GM19397 (cell line): ENCODE results near the gene GPANK1.

Experiments used
- ATAC-seq: cut with Tn5 transposase; IDR thresholded peaks from one replicate; pipeline ENCODE4 v1.9.1; 2021; ENCODE audit warnings: mild to moderate bottlenecking, moderate library complexity; ENCODE audit not compliant: unreplicated experiment

Gene GPANK1

DNA sequence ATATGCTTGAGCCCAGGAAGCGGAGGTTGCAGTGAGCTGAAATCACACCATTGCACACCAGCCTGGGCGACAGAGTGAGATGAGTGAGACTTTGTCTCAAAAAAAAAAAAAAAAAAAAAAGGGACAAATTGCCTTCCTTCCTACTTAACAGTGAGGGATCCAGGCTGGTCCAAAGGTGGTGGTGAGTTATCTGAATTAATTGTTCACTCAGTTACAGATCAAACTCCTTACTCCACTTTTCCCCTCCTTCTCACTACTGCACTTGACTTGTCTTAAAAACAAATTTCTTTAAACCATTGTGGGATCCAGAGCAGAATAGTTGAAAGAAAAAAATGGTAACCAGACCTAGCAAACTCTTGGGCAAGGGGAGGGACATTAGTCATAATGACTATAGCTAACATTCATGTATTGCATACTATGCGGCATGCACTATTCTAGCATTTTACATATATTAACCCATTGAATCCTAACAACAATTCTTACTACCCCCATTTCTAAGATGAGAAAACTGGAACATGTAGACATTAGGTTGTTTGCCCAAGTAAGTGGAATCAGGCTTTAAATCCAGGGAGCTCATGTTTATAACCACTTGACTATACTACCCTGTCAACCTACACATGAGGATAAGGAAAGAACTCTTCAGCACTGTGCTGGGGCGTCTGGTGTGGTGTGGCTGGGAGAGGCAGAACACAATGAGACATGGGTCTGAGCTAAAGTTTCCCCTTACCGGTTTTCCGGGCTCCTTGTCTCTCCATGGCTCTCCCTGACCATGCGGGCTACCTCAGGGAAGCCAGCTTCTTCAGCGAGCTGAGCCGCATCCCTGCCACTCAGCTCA lies 1.5 kb downstream of the GPANK1 start:
- no peak for ATAC-seq

DNA sequence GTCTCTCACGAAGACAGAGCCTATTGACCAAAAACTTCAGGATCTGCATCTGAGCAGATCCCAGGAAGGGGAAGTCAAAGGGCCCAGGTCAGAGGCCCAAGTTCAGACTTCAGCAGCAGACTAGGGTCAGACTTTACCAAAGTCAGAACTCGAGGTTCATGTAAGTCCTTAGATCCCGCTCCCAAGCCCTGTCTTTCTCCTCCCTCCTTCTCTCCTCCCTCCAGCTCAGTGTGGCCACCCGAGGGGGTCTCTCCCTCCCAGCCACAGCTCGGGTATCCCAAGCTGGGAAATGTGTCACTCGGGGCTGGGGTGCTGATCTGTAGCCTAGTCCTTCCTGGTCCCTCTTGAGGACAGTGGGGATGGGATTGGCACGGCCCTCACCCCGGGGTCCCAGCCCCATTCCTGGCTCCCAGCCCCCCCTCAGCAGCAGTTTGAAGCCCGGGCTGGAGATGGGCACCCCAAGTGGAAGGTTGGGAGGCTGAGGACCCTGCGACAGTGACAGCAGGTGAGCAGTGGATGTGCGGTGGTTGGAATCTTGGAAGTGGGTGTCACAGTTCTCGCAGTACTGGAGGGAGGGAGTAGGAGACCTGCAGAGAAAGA lies 2.6 kb downstream of the GPANK1 start:
- ATAC-seq, result no peak

DNA sequence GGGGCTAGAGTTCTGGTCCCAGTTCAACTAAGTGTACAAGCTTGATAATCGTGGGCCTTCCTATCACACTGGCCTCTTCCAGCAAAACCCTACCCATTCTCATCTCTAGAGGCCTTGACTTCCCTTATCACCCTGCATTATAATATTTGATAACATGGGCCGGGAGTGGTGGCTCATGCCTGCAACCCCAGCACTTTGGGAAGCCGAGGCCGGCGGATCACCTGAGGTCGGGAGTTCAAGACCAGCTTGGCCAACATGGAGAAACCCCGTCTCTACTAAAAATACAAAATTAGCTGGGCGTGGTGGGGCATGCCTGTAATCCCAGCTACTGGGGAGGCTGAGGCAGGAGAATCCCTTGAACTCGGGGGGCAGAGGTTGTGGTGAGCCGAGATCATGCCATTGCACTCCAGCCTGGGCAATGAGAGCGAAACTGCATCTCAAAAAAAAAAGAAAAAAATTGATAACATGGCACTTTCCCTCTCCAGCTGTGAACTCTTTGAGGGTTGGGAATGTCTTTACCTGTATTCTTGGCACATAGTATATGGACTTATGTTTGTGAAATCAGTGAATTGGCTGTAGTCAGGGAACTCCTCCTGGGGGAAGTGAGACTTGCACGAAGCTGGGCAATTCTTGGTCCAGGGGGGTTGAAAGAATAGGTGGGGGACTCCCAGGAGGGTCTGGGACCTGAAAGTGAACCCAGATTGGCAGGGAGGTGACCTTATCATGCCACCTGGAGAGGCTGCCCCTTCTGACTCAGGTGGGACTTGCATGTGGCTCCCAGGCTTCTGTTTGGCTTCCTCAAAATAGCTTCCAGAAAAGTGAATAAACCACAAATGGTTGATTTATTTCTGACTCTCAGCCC lies 3.3 kb downstream of the GPANK1 start:
- no peak for ATAC-seq

DNA sequence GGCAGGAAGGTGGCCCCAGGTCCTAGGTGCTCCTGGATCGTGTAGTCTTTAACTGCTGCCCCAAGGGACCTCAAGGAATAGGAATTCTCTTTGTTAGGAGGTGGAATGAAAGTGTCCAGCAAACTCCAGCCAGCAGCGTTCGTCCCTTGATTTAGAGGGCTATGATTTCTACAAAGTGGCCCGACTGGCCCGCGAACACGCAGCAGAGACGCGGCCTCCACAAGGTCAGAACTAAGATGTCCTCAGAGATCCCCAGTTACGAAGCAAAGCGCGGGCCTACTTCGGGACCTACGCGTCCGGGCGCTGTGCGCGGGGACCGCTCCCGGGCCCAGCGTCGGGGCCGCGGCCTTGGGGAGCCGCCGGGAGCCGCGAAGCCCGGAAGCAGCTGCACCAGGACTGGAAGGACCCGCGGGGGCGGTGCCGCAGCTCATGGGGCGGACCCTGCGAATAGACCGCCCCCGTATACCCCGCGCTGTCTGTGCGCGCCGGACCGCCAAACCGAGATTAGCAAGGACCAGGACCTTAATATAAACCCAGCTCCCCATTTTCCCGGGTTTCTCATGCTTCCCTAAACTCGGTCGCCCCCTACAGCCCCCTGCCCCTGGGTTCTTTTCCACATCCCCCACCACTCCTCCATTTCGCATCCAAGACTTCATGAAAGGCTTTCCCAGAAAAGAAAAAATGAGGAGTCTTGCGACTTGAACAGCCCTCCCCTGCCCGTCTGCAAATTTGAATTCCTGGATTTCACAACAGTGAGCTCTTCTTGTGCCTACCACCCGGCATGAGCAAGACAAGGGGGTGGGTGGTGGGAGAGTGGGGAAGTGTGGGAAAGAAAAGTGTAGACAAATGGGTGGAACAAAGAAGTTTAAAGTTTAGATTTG lies 4.2 kb downstream of the GPANK1 start, which contains the start of gene C6orf47:
TSS of gene C6orf47 (minus strand) at position 398 of the 881 bp plus-strand sequence. CDS start 831 bp downstream, outside the sequence.
- ATAC-seq, result peak; percentile 50

DNA sequence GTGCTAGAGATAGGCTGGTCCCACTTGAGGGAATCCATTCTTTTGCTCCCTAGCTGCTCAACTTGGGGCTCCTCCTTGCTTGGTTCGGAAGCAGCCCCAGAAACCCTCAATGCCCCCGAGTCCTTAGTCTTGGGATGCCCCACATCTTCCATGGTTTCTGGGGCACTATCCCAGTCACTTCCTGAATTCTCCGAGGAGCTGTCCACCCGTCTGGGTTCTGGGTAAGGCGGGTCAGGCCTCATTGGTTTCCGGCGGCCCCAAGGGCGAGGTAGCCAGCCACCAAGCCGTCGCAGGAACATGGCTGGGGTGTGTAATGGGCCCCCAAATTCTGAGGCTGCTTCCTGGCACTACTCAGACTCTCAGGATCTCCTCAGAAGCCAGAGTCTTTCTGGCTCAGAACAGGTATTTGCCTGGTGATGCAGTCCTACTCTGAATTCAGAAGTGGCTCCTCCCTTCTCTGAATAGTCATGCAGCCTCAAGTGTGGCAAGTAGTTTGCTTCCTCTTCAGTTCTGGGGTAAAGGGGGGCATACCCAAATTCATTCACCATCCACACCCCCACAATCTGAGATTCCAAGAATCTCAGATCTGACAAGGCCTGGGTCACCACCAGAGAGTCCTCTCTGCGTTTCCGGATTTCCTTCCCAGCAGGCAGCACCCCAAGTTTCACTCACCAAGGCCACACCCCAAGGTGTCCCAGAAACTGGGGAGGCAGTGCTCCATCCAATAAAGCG lies 5.0 kb downstream of the GPANK1 start:
- ATAC-seq, result no peak

DNA sequence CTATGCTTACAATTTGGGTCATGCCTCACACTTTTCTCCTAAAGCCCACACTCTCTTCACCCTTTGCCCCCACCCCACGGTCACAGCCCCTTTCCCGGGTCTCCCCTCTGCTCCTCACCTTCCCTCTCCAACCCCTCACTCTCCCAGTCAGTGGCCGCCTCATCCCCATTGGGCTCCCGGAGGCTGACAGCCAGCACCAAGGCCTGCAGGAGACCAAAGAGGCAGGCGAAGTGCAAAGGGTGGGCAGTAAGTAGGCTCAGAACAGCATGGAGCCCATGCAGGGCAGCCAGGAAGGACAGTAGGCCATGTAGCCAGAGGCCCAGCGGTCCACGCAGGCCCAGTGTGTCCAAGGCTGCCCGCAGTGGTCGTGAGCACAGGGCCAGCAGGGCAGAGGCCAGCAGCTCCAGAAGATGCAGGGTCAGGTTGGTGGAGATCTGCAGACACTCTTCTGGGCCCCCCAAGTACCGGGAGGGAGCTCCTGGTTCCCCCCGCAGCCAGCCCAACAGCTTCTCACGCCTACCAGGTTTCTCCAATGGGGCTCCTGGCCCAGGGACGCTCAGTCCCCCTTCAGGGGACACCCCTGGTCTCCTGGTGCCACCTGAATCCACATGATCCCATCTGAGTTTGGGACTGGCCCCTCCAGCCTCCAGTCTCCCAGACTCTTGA lies 5.7 kb downstream of the GPANK1 start:
- ATAC-seq, result no peak

DNA sequence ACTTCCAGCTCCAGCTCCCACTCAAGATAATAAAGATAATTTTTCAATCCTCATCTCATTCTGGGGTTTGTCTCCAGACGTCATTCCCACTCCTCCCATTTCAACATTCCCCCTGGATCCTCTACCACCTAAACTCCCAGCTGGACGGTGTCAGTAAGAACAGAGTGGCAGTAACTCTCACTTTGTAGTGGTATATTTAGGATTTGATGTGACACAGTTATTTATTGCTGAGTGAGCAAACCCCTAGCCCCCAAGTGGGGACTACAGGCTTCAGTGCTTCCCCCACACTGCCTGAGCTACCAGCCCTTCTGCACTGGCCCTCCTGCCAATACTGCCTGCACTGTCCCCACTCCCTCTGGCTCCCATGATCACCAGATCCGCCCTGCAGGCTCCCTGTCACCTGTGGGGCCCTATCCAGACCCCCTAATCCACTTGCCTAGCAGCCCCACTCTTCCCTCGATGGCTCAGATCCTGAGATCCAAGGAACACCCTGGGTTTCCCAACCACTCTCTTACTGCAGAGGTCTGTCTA lies 6.6 kb downstream of the GPANK1 start:
- no peak for ATAC-seq

DNA sequence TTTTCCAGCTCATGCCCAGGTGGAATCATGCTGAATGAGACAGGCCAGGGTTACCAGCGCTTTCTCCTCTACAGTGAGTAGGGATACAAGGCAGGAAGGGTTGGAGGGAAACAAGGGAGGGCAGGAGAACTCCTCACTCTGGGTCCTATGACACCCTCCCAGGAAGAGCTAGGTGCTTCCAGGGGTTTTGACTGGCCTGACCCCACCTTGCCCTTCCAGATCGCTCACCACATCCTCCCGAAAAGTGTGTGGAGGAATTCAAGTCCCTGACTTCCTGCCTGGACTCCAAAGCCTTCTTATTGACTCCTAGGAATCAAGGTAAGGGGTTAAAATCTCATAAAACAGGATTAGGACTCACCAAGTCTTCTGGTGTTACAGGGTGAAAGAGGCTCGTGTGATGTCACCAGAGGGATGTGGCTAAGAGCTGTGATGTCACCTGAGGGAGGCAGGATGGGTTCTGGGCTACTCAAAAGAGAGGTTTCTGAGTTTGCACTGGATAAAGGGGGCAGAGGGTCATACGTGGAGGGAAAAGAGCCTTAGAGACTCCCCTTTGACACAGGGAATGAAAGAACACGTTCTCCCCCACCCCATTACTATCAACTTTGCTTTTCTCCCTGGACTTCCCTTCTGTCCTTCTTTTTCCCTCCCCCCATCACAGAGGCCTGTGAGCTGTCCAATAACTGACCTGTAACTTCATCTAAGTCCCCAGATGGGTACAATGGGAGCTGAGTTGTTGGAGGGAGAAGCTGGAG lies 7.2 kb downstream of the GPANK1 start:
- no peak for ATAC-seq

DNA sequence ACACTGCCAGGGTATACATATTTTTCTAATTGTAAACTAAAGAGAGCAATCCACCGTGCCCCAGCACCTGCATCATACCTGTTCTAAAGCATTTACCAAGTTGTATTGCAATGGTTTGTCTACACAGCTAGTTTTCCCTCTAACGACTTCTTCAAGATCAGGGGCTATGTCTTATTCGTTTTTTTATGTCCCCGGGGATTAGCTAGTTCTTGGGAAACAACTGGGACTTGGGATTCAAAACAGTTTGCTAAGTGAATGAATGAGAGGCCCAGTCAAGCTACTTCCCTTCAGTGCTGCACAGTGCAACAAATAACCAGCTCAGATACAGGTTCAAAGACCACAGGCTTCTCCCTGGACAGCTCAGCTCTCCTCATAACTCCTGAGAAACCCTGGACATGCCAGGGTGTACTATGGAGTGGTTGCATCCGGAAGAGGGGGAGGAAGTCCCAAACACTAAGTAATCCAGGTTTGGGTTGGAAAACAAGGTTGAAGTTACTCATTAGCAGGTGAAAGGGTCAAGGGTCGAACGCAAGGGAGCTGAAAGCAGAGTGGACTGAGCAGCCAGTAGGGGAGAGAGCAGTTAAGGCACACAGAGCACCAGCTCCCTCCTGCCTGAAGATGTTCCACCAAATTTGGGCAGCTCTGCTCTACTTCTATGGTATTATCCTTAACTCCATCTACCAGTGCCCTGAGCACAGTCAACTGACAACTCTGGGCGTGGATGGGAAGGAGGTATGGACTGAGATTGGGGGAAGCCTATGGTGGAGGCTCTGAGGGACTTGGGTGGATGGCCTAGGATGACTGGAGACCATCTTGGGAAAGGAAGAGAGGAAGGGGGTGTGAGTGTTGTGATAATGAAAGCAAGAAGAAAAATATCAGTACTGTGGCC lies 9.2 kb downstream of the GPANK1 start, which contains the start of gene APOM:
TSS of gene APOM (plus strand) at position 546 of the 889 bp plus-strand sequence. CDS start at position 619, 73 bp downstream.
- ATAC-seq, result no peak

DNA sequence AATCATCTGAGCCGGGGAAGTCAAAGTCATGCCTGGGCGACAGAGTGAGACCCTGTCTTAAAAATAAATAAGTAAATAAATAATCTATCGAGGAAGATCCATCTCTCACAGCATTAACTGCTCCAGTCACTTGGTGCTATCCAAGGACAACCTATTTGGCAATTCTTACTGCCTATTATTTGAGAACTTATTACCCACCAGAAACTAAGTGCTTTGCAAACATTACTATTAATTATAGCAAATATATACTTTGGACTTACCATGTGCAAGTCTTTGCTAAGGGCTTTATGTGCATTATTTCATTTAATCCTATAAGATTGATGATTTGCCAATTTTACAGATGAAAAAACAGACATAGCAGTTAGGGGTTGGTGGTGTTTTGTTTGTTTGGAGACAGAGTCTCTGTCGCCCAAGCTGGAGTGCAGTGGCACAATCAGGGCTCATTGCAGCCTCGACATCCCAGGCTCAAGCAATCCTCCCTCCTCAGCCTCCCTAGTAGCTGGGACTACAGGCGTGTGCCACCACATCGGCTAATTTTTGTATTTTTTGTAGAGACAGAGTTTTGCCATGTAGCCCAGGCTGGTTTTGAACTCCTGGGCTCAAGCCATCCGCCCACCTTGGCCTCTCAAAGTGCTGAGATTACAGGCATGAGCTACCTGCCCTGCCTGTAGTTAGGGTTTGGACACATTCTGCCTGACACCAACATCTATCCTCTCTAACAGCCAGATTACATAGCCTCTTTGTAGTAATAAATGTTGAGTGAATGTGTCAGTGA lies 10.0 kb downstream of the GPANK1 start:
- ATAC-seq, result no peak

DNA sequence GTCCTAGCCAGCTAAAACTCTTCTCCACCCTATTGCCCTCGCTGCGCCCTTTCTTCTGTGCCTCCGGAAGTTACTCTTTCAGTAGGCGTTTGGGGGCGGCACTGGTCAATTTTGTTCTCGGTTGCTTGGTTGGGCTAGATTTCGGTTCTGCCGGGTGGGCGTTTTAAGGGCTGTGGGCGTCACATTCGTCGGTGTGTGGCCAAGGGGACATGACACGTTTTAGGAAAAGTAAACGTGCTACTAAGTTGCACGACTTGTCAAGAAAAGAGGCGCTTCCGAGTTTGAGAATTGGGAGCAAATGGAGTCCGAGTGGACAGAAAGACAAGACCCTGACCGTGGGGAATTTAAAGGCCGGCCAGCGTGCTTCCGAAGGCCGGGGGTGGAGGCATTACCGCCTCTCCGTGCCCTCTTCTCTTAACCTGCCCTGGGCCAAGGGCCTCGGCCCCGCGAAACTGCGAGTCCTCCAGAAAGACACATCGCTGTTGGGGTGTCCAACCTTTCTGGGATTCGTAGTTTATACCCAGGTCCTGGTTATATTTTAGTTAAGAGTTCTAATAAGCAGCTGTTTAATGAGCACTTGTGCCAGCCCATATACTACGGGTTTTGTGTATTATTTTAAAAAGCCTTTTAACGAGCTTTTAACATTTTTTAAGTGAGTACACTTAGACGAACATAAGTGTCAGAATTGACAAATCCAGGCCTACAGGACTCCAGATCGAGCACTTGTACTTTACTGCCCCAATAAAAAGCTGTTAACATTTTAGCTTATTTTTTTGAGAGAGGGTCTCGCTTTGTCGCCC lies 11.7 kb downstream of the GPANK1 start:
- peak; percentile 57 for ATAC-seq

DNA sequence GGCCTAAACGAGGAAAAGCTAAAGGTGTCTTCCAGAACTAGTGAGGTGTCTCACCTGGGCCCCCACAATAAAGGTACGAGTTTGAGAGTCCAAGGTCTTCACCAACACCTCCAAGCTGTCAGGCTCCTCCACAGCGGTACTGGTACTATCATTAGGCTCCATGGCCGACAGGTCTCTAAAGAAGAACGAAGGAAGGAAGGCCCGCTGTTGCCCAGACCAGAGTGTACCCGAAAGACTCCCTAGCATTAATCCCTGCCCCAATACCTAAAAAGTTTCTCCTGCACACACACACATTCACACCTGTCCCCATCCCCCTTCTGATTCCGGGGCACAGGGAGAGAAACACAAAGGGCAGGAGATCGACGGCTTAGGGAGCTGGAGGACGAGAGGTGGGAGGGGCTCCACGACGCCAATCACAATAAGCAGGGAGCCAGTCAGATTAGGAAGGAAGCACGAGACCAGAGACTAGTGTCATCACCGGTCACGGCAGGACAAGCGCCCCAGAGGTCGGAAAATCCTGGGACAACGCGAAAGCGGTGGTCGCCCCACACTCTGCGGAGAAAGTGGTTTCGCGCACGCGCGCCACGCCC lies 13.1 kb downstream of the GPANK1 start:
- ATAC-seq, result peak; percentile 25

DNA sequence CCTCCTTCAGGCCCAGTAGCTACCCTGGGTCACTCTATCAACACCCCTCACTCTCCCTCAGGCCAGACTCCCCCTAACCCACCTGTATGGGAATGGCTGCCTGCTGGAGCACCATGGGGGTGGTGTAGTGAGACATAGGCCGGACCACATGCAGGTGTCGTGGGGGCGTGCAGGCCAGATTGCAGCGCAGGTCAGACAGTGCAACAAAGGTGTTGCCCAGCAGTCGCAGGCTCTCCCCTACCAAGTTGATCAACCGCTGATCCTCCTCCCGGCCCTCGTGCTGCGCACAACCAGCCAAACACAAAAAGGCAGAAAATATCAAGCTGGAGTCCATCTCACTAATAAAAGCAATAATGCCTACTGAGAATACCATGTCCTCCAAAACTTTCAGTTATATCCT lies 19.5 kb downstream of the GPANK1 start:
- no peak for ATAC-seq

DNA sequence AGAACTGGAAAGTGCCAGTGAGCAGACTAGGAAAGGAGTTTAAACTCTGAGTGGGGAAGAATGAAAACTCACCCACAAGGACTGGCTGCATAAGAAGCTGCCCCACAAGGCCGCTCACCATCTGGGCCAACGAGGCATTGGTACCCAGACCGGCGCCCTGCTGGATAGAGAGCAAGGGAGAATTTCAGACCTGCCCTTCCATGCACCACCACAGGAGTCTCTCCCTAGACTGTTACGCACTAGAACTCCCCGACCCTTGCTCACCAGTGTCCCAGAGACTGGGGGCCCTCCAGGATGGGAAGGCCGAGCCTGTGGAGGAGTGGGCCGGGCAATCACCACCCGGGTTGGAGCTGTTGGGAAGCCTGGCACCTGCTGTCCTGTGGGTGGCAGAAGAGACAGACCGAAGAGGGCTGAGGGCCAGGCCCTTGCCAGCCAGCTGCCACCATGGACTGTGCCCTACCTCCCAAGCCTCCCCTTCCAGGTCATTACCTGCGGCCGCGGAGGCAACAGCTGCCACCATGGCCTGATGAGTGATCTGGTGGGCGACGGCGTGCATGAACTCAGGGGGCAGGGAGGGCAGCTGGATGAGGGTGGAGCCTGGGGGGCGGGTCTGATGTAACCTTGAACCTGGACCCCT lies 20.9 kb downstream of the GPANK1 start:
- no peak for ATAC-seq
